Measurements from ENCODE around the gene NDUFA12.

NDUFA12 gene

DNA sequence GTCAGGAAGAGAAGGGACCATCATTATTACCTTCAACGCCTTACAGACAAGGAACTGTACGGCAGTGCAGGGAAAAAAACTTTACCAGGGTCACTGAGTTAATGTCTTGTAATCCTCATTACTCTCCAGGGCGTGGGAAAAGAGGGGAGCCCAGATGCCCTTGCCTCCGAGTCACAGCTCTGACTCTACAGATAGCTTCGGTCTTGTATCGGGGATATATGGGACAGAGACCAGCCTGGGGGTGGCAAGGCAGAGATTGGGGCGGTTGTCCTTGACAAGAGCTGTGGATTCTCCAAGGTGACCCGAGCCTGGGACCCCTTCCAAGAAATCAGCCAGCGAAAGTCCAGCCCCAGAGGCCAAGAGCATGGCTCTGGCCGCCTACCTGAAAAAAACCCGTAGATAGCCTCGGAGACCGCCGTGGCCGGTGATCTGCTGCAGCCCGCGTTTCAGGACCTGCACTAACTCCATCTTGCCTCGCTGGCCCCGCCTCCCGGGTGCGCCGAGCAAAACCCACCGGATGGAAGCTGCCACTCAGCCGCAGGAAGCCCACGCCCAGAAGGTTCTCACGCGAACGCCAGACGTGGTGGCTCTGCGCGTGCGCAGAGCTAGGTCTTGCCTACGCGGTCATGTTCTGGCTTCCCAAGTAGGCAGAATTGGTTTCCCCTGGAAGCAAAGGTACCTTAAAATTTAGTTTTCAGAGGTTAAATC is at the start of gene NDUFA12:
TSS of gene NDUFA12 (minus strand) at position 485 of the 708 bp plus-strand sequence. CDS start at position 468, 17 bp downstream.
- TF ChIP-seq, protein P1, sequence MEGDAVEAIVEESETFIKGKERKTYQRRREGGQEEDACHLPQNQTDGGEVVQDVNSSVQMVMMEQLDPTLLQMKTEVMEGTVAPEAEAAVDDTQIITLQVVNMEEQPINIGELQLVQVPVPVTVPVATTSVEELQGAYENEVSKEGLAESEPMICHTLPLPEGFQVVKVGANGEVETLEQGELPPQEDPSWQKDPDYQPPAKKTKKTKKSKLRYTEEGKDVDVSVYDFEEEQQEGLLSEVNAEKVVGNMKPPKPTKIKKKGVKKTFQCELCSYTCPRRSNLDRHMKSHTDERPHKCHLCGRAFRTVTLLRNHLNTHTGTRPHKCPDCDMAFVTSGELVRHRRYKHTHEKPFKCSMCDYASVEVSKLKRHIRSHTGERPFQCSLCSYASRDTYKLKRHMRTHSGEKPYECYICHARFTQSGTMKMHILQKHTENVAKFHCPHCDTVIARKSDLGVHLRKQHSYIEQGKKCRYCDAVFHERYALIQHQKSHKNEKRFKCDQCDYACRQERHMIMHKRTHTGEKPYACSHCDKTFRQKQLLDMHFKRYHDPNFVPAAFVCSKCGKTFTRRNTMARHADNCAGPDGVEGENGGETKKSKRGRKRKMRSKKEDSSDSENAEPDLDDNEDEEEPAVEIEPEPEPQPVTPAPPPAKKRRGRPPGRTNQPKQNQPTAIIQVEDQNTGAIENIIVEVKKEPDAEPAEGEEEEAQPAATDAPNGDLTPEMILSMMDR (IDR thresholded peaks at IDR 0.05; ENCODE audit: low read length, missing control alignments), result no peak
- H3K4me3 ChIP-seq (replicated peaks; ENCODE audit: low read depth, low read length), result peak within 1 kb of the TSS; percentile 70
- DNase-seq (ENCODE audit: low read depth), result peak; percentile 98

DNA sequence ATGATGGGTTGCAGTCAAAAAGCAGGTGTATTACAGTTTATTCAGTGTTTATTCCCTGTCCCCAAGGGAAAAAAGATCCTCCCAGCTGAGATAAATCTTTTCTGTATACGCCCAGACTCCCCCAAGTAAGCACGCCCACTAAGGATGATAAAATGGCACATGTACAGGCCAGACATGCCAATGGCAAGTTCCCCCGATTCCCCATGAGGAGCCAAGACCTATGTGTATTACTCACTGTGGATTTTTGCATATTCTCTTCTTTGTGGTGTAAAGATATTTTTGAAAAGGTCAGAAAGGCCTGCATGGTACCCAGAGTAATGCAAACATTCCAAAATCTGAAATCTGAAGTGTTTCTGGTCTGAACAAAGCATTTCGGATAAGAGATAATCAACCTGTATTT is 47.7 kb upstream of the NDUFA12 start:
- no peak overlapping the region for H3K4me3 ChIP-seq (replicated peaks; ENCODE audit: low read depth, low read length)
- TF ChIP-seq, protein P1 (IDR thresholded peaks at IDR 0.05; ENCODE audit: low read length, missing control alignments), result no peak
- no peak for DNase-seq (ENCODE audit: low read depth)

DNA sequence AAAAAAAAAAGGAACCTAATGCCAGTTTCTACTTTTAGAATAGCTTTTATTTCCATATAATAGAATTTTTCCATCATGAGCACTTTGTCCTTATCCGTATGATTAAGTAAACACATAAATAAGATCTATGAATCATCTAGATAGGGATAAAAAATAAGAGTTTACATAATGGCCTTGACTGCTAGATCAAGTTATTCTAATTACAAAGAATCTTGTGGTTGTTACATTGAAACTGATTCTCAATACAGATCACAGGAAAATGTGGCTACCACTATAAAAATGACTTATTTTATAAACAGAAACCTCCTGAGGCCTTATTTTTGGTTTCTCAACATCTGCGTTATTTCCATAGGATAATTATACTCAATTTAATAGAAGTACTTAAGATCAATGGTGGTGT is 34.4 kb upstream of the NDUFA12 start:
- no peak for DNase-seq (ENCODE audit: low read depth)
- TF ChIP-seq, protein P1 (IDR thresholded peaks at IDR 0.05; ENCODE audit: low read length, missing control alignments), result no peak

GRCh38 chr12:95034750-95035149 is 31.3 kb upstream of the NDUFA12 start:
- no peak overlapping the region for H3K4me3 ChIP-seq (replicated peaks; ENCODE audit: low read depth, low read length)
- TF ChIP-seq, protein P1 (IDR thresholded peaks at IDR 0.05; ENCODE audit: low read length, missing control alignments), result no peak
- no peak for DNase-seq (ENCODE audit: low read depth)

More for the DNA sequence above, 34.4 kb upstream of the NDUFA12 start:
- H3K4me3 ChIP-seq (replicated peaks; ENCODE audit: low read depth, low read length), result no peak overlapping the region

DNA sequence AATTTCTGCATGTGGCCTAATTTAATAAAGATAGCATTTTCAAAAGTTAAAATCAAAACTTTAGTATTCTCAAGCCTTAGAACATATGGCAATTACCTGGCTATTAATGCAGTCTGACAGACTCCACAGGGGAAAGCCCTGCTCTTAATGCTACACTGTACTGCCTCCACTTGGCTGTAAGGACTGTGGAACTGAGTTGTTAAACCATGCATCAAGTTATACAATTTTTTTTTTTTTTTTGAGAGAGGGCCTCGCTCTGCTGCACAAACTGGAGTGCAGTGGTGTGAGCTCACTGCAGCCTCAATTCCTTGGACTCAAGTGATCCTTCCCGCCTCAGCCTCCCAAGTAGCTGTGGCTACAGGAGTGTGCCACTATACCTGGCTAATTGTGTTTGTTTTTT is 19.0 kb upstream of the NDUFA12 start:
- TF ChIP-seq, protein P1 (IDR thresholded peaks at IDR 0.05; ENCODE audit: low read length, missing control alignments), result no peak
- no peak for DNase-seq (ENCODE audit: low read depth)
- no peak overlapping the region for H3K4me3 ChIP-seq (replicated peaks; ENCODE audit: low read depth, low read length)

DNA sequence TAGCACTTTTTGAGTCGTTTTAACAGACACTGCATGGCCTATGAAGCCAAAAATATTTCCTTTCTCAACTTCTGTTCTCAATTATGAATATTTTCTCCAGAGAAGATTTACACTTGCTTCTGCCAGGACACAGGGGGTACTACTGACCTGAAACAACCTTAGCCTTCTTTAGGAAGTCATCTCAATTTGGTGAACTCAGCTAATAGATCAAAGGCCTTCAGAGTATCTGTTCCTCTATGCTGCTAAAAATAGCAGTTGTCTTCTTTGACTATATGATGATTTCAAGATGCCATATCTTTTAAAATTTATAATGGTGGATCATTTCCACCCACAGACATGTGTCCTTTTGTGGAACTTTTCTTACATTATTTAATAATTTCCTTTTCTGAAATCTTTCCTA is 14.0 kb upstream of the NDUFA12 start:
- H3K4me3 ChIP-seq (replicated peaks; ENCODE audit: low read depth, low read length), result no peak overlapping the region
- TF ChIP-seq, protein P1 (IDR thresholded peaks at IDR 0.05; ENCODE audit: low read length, missing control alignments), result no peak
- DNase-seq (ENCODE audit: low read depth), result no peak

GRCh38 chr12:95016120-95016519 is 12.6 kb upstream of the NDUFA12 start:
- TF ChIP-seq, protein P1 (IDR thresholded peaks at IDR 0.05; ENCODE audit: low read length, missing control alignments), result no peak
- DNase-seq (ENCODE audit: low read depth), result no peak
- H3K4me3 ChIP-seq (replicated peaks; ENCODE audit: low read depth, low read length), result no peak overlapping the region

Data from fibroblast of pulmonary artery (primary cell).